ENCODE results near the gene TMEM259.

TMEM259 gene

GRCh38 chr19:1020868-1021425, at the start of gene TMEM259:
Gene TMEM259 (minus strand): TSS chr19:1021123. CDS start chr19:1020996, 127 bp downstream.
- DNase-seq (ENCODE audit: low read depth): peak; percentile 91

DNA sequence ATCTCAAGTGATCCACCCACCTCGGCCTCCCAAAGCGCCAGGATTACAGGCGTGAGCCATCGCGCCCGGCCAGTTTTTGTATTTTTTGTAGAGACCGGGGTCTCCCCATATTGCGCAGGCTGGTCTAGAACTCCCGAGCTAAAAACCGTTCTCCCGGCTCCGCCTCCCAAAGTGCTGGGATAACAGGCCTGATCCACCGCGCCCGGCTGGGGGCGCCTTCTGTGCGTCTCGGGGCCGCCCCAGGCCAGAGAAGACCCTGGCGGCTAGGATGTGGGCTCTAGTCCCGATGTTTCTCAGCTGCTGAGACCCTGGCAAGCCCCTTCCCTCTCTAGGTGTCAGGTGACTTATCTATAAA, 49.6 kb upstream of the TMEM259 start:
- no peak for DNase-seq (ENCODE audit: low read depth)

DNA sequence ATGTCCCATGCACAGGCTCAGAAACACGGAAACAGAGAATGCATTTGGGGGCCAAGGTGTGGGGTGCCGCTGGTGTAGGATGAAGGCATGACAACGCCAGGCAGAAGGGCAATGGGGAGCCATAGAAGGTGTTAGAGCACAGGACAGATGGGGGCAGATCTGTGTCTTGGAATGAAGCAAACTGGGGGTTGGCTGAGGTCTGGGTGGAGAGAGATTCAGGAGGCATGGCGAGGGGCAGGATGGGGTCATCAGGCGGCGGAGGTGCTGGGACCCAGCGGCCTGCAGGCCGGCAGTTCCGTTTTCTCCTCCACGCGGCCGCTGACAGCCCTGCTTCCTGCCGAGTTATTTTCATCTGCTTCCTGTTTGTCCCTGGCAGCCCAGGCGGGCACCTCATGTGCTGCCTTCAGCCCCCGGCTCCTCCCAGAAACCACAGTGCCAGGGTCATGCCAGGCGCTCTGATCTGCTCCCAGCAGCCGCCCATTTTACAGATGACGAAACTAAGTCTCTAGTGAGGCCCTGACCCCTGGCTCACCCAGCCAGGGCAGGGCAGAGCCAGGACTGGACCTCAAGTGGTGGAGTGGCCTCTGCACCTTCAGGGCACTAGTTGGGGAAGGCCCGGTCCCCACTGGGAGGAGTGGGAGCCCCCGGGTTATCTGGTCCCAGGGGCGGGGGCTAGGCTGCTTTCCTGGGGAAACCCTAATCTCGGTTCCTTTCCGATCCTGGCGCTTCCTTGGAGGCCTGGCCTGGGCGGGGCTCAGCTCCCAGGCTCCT, 48.3 kb upstream of the TMEM259 start:
- no peak for DNase-seq (ENCODE audit: low read depth)

DNA sequence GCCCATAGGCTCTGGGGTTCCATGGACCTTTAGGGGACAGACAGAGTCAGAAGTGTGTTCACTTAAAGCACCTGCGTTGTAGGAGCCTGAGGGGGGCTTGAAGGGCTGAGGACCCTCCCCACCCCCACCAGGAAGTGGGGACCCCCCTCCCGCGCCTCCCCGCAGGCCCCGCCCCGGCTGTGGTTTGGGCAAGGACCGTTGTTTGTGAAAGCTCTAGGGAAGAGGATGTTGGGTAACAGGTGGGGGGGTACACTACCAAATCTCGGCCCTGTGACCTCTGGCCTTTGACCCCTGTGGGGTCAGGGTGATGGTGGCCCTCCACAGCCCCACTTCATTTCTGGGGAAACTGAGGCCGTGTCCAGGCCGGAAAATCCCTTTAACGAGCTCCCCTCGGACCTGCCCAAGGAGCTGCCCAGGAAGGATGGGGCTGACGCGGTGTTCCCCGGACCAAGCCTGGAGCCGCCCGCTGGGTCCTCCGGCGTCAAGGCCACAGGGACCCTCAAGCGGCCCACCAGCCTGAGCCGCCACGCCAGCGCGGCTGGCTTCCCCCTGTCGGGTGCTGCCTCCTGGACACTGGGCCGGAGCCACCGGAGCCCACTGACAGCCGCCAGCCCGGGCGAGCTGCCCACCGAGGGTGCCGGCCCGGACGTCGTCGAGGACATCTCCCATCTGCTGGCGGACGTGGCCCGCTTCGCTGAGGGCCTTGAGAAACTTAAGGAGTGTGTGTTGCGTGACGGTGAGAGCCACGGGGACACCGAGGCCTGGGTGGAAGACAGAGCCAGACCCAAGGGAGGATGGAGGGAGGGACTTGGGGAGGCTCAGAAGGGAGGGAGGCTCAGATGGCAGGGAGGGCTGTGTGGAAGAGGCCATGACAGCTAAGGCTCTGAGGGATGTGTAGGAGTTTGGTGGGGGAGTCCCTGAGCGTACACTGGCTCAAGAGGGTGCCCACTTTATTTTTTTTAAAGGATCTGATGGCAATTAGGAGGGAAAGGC, 47.4 kb upstream of the TMEM259 start:
- DNase-seq (ENCODE audit: low read depth): no peak

GRCh38 chr19:1067341-1067957, 46.5 kb upstream of the TMEM259 start:
- no peak for DNase-seq (ENCODE audit: low read depth)

GRCh38 chr19:1066748-1067340, 45.9 kb upstream of the TMEM259 start, which contains the start of gene ARHGAP45:
Gene ARHGAP45 (plus strand): TSS chr19:1067167. CDS start chr19:1067406, 239 bp downstream.
- DNase-seq (ENCODE audit: low read depth): peak; percentile 65

GRCh38 chr19:1066251-1066747, 45.4 kb upstream of the TMEM259 start:
- no peak for DNase-seq (ENCODE audit: low read depth)

- no peak for DNase-seq (ENCODE audit: low read depth)
These were observed 44.7 kb upstream of the TMEM259 start for GRCh38 chr19:1065606-1066109.

DNA sequence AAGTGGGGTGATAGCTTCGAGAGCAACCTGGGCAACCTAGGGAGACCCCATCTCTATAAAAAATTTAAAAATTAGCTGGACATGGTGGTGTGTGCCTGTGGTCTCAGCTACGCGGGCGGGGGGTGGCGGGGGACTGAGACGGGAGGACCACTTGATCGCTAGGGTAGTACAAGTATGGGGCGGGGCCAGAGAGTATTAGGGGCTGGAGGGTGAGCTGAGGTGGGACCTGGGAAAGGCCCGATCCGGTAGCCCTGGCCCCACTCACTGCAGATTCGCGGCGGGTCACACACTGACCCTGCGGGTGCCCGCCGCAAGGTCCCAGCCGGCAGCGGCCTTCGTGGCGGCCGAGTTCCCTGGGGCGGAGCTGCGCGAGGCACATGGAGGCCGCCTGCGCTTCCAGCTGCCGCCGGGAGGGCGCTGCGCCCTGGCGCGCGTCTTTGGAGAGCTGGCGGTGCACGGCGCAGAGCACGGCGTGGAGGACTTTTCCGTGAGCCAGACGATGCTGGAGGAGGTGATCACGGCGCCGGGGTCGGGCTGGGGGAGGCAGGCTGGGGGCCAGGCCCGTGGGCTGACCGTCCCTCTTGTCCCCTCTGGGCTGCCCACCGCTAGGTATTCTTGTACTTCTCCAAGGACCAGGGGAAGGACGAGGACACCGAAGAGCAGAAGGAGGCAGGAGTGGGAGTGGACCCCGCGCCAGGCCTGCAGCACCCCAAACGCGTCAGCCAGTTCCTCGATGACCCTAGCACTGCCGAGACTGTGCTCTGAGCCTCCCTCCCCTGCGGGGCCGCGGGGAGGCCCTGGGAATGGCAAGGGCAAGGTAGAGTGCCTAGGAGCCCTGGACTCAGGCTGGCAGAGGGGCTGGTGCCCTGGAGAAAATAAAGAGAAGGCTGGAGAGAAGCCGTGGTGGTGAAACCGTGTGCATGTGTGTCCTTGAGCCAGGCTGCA, 44.0 kb upstream of the TMEM259 start:
- DNase-seq (ENCODE audit: low read depth): no peak

GRCh38 chr19:1063909-1064660, 43.2 kb upstream of the TMEM259 start:
- no peak for DNase-seq (ENCODE audit: low read depth)

DNA sequence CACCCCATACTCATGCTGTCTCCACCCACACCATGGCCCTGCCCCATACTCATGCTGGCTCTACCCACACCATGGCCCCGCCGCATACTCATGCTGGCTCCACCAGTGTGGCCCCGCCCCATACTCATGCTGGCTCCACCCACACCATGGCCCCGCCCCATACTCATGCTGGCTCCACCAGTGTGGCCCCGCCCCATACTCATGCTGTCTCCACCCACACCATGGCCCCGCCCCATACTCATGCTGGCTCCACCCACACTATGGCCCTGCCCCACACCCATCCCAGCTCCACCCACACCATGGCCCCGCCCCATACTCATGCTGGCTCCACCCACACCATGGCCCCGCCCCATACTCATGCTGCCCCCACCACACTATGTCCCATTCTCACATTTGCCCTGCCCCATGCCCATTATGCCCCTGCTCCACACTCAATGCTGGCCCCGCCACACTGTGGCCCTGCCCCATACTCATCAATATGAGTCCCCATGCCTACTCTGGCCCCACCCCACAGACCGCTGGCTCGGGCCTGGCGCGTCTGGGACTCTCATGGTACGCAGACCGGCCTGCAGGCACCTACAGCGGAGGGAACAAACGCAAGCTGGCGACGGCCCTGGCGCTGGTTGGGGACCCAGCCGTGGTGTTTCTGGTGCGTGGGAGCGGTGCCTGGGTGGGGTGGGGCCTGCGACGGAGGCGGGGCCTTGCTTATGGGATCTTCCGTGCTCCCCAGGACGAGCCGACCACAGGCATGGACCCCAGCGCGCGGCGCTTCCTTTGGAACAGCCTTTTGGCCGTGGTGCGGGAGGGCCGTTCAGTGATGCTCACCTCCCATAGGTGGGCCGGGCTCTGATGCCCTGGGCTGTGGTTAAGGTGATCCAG, 42.3 kb upstream of the TMEM259 start:
- DNase-seq (ENCODE audit: low read depth): no peak

- no peak for DNase-seq (ENCODE audit: low read depth)
These were observed 41.6 kb upstream of the TMEM259 start for GRCh38 chr19:1062387-1063029.

DNA sequence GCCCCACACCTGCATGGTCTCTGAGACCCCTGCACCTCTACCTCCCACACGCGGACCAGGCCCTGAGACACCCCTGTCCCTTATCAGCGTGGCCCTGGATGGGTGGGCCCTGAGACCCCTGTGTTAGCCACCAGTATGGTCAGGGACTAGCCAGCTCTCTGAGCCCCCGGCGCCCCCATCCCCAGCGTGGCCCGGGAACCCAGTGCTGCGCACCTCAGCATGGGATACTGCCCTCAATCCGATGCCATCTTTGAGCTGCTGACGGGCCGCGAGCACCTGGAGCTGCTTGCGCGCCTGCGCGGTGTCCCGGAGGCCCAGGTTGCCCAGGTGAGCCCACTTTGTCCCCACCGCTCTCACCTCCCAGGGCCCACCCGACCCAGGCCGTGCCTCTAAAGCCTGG, 41.1 kb upstream of the TMEM259 start:
- no peak for DNase-seq (ENCODE audit: low read depth)

- DNase-seq (ENCODE audit: low read depth): no peak
These were observed 39.8 kb upstream of the TMEM259 start for GRCh38 chr19:1060689-1061088.

DNA sequence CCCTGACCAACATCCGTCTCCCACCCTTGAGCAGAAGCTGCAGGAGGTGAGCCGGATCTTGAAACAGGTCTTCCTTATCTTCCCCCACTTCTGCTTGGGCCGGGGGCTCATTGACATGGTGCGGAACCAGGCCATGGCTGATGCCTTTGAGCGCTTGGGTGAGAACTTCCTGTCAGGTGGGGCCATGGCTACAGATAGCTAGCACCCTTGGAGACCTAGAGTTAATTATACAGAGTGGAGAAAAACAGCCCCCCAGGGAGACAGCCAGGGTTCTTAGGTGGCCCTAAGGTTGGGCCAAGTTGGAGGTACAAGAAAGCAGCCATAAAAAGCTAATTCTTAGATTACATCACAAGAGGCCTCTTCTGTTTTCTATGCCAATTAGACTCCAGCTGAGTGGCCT, 37.2 kb upstream of the TMEM259 start:
- no peak for DNase-seq (ENCODE audit: low read depth)

GRCh38 chr19:1057176-1057855, 36.4 kb upstream of the TMEM259 start:
- no peak for DNase-seq (ENCODE audit: low read depth)

DNA sequence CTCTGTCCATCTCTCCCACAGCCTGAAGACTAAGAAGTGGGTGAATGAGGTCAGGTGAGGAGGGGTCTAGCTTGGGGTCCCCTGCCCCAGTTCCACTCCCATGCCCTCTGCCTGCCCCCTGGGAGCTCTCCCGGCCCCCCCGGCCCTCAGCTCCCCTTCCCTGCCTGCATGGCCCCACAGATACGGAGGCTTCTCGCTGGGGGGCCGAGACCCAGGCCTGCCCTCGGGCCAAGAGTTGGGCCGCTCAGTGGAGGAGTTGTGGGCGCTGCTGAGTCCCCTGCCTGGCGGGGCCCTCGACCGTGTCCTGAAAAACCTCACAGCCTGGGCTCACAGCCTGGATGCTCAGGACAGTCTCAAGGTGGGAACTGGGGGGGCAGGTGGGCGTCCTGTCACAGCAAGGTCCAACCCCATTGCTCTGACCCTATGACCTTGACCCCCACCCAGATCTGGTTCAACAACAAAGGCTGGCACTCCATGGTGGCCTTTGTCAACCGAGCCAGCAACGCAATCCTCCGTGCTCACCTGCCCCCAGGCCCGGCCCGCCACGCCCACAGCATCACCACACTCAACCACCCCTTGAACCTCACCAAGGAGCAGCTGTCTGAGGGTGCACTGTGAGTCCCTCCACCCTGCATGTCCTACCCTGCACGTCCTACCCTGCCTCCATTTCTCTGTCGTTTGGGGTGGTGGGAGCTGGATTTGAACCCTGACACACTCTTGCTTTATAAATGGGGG, 35.1 kb upstream of the TMEM259 start:
- no peak for DNase-seq (ENCODE audit: low read depth)
